ENCODE results near the gene ZKSCAN2. TPM values are rescaled to one million over a fixed set of nuclear protein-coding genes. Genes with fewer than 3 reads are reported as not detected.

The ZKSCAN2 gene
- total and polyA plus RNA-seq, 2 of the 8 experiments (the other 6 are each of a cell fraction or from before 2014, with no cell fraction given): 2.2 to 11.6 TPM

DNA sequence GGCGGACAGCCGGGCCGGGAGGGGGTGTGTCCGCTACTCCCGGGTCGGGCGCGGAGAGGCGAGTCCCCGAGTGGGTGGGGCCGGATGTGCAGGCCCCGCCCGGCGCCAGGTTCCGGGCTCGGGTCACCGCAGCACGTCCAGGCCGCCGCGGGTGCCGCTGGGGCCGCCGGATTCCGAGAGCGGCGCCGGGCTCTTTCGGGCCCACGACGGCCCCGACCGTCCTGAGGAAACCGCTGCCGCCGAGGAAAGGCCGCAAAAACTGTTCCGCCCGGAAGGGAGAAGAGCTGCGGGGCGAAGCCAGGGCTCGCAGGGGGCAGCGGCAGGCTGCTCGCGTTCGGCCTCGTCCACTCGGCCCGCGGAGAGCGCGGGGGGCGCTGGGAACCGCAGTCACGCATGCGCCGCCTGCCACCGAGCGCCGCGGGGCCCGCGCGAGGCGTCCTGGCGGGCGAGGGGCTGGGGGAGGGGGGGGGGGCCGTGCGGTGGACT lies at the start of gene ZKSCAN2 (continued):
- no peak for TF ChIP-seq FOSL1 (IDR thresholded peaks at IDR 0.05; ENCODE audit: insufficient read depth, low read depth, low read length)
- TF ChIP-seq CHD2 (IDR thresholded peaks at IDR 0.05; ENCODE audit: low read length): no peak
- no peak for TF ChIP-seq EGR1 (IDR thresholded peaks at IDR 0.05; ENCODE audit: borderline replicate concordance, low read depth, low read length)
- no peak for TF ChIP-seq CBX5 (IDR thresholded peaks at IDR 0.05; ENCODE audit: low read depth, low read length)
- TF ChIP-seq GTF2F1 (IDR thresholded peaks at IDR 0.05; ENCODE audit: borderline replicate concordance, low read depth, low read length): no peak
- TF ChIP-seq SUZ12 (IDR thresholded peaks at IDR 0.05; ENCODE audit: low read length): peak; percentile 11; the same call in 1 of the 2 replicates

All from H1 (cell line).